HCT116 (cell line): Measurements from ENCODE around the gene KRT73.

ENCODE experiments used
- EZH2 ChIP-seq: fragments of 200-600 bp; sonication (generic); IDR thresholded peaks from 2 replicates; pipeline ENCODE4 v1.6.1; 2017; ENCODE audit warnings: antibody characterized with exemption, mixed run types
- EZH2phosphoT487 ChIP-seq: fragments of 200-600 bp; IDR thresholded peaks from 2 replicates; pipeline ENCODE4 v1.6.1; 2018; ENCODE audit warnings: antibody characterized with exemption, borderline replicate concordance
- JUND ChIP-seq: IDR thresholded peaks from 2 replicates; pipeline ENCODE4 v1.6.1; 2012
- POLR2A ChIP-seq: IDR thresholded peaks from 2 replicates; pipeline ENCODE4 v1.7.0; 2011; ENCODE audit warnings: borderline replicate concordance; ENCODE audit not compliant: insufficient read depth, insufficient read length; ENCODE audit errors: extremely low read depth
- POLR2AphosphoS5 ChIP-seq: IDR thresholded peaks from 2 replicates; pipeline ENCODE4 v1.6.1; 2011; ENCODE audit warnings: mild to moderate bottlenecking, low read depth, low read length, moderate library complexity
- SRF ChIP-seq: IDR thresholded peaks from 2 replicates; pipeline ENCODE4 v1.6.1; 2012; ENCODE audit warnings: low read depth
- TCF7L2 ChIP-seq: IDR thresholded peaks from 2 replicates; pipeline ENCODE4 v1.7.0; 2011; ENCODE audit warnings: borderline replicate concordance, inconsistent platforms; ENCODE audit not compliant: insufficient read depth, insufficient read length; ENCODE audit errors: extremely low read depth
- TF ChIP-seq, protein P1 (sequence below): IDR thresholded peaks from 2 replicates; pipeline ENCODE4 v1.6.1; 2012
- TF ChIP-seq, protein P2 (sequence below), 3 experiments: fragments of 200-600 bp in 1 of 3; sonication (generic) in 1 of 3; IDR thresholded peaks in 2 of 3; conservative IDR thresholded peaks in 1 of 3; 2 replicates each; pipeline ENCODE4 v1.5.1; 2012 to 2017; ENCODE audit warnings: low read depth in 2 of 3, low read length in 2 of 3, antibody characterized with exemption in 1 of 3, borderline replicate concordance in 1 of 3, control low read depth in 1 of 3, mild to moderate bottlenecking in 1 of 3, mixed read lengths in 1 of 3, mixed run types in 1 of 3, moderate library complexity in 1 of 3; ENCODE audit not compliant: insufficient read depth in 1 of 3
- TF ChIP-seq, protein P3 (sequence below): IDR thresholded peaks from 2 replicates; pipeline ENCODE4 v1.6.1; 2012

DNA sequence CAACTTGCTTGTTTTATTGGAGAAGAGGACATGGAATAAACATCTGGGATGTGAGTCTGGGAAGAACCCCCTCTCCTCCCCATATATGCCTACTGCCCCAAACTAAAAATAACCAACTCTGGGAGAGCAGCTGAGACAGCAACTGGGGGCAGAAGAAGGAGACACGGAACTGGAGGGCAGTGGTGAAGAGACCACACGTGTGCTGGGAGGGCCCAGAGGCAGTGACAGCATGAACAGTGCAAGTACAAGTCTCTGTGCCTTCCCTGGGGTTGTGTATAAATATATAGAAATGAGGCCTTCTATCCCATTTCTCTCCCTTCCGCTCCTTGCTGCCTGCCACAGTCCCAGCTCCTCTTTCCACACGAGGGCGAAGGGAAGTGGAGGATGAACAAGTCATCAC, 4.0 kb upstream of the KRT73 start:
- TF ChIP-seq, protein P1, sequence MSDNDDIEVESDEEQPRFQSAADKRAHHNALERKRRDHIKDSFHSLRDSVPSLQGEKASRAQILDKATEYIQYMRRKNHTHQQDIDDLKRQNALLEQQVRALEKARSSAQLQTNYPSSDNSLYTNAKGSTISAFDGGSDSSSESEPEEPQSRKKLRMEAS = no peak
- TF ChIP-seq, protein P2, sequence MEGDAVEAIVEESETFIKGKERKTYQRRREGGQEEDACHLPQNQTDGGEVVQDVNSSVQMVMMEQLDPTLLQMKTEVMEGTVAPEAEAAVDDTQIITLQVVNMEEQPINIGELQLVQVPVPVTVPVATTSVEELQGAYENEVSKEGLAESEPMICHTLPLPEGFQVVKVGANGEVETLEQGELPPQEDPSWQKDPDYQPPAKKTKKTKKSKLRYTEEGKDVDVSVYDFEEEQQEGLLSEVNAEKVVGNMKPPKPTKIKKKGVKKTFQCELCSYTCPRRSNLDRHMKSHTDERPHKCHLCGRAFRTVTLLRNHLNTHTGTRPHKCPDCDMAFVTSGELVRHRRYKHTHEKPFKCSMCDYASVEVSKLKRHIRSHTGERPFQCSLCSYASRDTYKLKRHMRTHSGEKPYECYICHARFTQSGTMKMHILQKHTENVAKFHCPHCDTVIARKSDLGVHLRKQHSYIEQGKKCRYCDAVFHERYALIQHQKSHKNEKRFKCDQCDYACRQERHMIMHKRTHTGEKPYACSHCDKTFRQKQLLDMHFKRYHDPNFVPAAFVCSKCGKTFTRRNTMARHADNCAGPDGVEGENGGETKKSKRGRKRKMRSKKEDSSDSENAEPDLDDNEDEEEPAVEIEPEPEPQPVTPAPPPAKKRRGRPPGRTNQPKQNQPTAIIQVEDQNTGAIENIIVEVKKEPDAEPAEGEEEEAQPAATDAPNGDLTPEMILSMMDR (IDR thresholded peaks at IDR 0.05 in 2 of 3, conservative IDR thresholded peaks at IDR 0.05 in 1 of 3; ENCODE audit: borderline replicate concordance in 1 of 3, insufficient read depth in 1 of 3, low read depth in 2 of 3, low read length in 2 of 3) = no peak
- TF ChIP-seq POLR2A (no peak), POLR2AphosphoS5 (no peak), SRF (no peak), EZH2phosphoT487 (no peak), EZH2 (no peak), TCF7L2 (no peak), JUND (no peak)
- TF ChIP-seq, protein P3, sequence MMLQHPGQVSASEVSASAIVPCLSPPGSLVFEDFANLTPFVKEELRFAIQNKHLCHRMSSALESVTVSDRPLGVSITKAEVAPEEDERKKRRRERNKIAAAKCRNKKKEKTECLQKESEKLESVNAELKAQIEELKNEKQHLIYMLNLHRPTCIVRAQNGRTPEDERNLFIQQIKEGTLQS = no peak
